Ovary (tissue), 9 donors: ENCODE data around the gene NPAS3. TPM values are rescaled to one million over a fixed set of nuclear protein-coding genes. Genes with fewer than 3 reads are reported as not detected.

Experiments used
- DNase-seq, 5 donors: peaks; one replicate each; pipeline ENCODE4 v3.0.0-alpha.2; 2019 to 2020
- H3K27ac ChIP-seq, 2 donors: fragments of 200-600 bp; one replicate each; pipeline versions ENCODE4 v1.5.1 to v1.8.0; 2019 to 2022
- H3K27me3 ChIP-seq: fragments of 200-600 bp; one replicate; pipeline ENCODE4 v1.8.0; 2022
- H3K36me3 ChIP-seq: fragments of 200-600 bp; sonication (generic); one replicate; pipeline ENCODE4 v1.5.1; 2019
- H3K4me1 ChIP-seq: one replicate; pipeline ENCODE4 v1.8.1; 2013; ENCODE audit warnings: mild to moderate bottlenecking, moderate library complexity; ENCODE audit not compliant: insufficient read depth
- H3K4me3 ChIP-seq: fragments of 200-600 bp; sonication (generic); one replicate; pipeline ENCODE4 v1.5.1; 2017
- H3K9me3 ChIP-seq, 2 donors: fragments of 200-600 bp in 1 of 2; sonication (generic) in 1 of 2; one replicate each; pipeline versions ENCODE4 v1.5.1 to v1.8.1; 2013 to 2019; ENCODE audit warnings: mild to moderate bottlenecking in 1 of 2, moderate library complexity in 1 of 2
- CTCF ChIP-seq, 3 donors: fragments of 450-650 bp in 2 of 3; fragments of 200-600 bp in 1 of 3; IDR thresholded peaks; one replicate each; pipeline versions ENCODE4 v1.5.1 to v1.8.0; 2016 to 2022; ENCODE audit warnings: antibody characterized with exemption in 3 of 3, mild to moderate bottlenecking in 1 of 3
- EP300 ChIP-seq: sonication (generic); formaldehyde crosslinking; IDR thresholded peaks from one replicate; pipeline ENCODE4 v1.6.1; 2017; ENCODE audit warnings: antibody characterized with exemption
- POLR2A ChIP-seq: fragments of 450-650 bp; IDR thresholded peaks from one replicate; pipeline ENCODE4 v1.6.1; 2017; ENCODE audit warnings: antibody characterized with exemption, mild to moderate bottlenecking, moderate library complexity
- WGBS, 3 donors: extraction: QIAGEN DNeasy Blood & Tissue Kit in 1 of 3; methylation state at CpG; one replicate each; pipeline versions ENCODE4 v1.1.5 to v1.1.7; 2013 to 2017; 5-methylcytosine and 5-hydroxymethylcytosine counted together
- intact Hi-C, 4 donors: fragments of 100-400 bp; cut with DNase I; formaldehyde crosslinking; loops; one replicate each; pipeline versions ENCODE4 v1.11.0 to v1.15.1; 2022 to 2023
- polyA plus RNA-seq, 2 donors: library from polyadenylated mRNA; stranded (reverse); fragments of 200-250 nt in 1 of 2; fragments of 350-450 nt in 1 of 2; fragmentation: Illumina TruSeq in 1 of 2; extraction: RNeasy Lipid Tissue Mini Kit (QIAGEN cat#74804) in 1 of 2; gene quantifications; one replicate each; pipeline ENCODE4 v1.2.3, GENCODE V29; 2013 to 2014
- total RNA-seq, 7 donors: library from RNA; depleted of rRNA in 2 of 7; stranded (reverse); fragments of >200 nt in 2 of 7; fragmentation: NEBNext Ultra II Directional in 3 of 7; extraction: Animal tissue kit (Norgen Biotek cat#: 25700) in 3 of 7; gene quantifications; one replicate each; pipeline versions ENCODE4 v1.1.0 to v1.2.4, GENCODE V29; 2016 to 2023
- donor health status: DM: no; HTN: no; CAD: no; lungs with moderate emphysema.
- donor health status: DM: no; HTN: no; CAD: no.
- donor health status: Bipolar disorder and iron deficiency.
- donor health status: DM: yes; HTN: yes; CAD: no.
- donor health status: DM: no; HTN: no; CAD: no.
- donor health status: DM: yes; HTN: yes; CAD: no.

Gene NPAS3
- total and polyA plus RNA-seq, 9 donors = 1.9 to 15.4 (median 11.4) TPM

DNA sequence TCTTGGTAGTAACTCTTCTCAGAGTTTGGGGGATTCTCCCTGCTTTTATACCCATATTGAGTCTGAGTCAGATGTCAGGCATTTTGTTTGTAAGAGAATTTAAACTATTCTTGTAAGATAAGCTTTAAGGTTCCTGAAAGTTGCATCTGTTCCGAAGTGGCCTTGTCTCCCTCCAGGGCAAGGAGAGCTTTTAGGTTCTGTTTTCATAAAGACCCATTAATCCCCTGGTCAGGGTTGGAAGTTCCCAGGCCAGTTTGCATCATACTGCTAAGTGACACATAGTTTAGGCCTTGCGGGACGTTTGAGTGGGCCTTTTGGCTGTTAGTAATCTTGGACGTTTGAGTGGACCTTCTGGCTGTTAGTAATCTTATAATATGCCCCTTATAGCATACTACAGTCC lies 396.7 kb downstream of the NPAS3 start:
- H3K36me3 ChIP-seq = no peaks in the 10 kb centered on the region
- WGBS, 3 donors = 49 to 56% (median 54%) methylated on average over 4 of the region's 4 CpGs
- intact Hi-C loops = no loop called here
- no peaks in the 10 kb centered on the region for H3K27me3 ChIP-seq
- H3K27ac ChIP-seq = no peak overlapping the region
- no peak for DNase-seq
- H3K9me3 ChIP-seq = no peaks in the 10 kb centered on the region
- no peaks in the 10 kb centered on the region for H3K4me1 ChIP-seq
- H3K4me3 ChIP-seq = no peak overlapping the region
- TF ChIP-seq CTCF (IDR thresholded peaks at IDR 0.05) (no peak), EP300 (no peak), POLR2A (no peak)

- no peaks in the 10 kb centered on the region for H3K27me3 ChIP-seq
- intact Hi-C loops = no loop called here
- no peak overlapping the region for H3K4me3 ChIP-seq
- no peak for TF ChIP-seq CTCF (IDR thresholded peaks at IDR 0.05)
- no peak for TF ChIP-seq POLR2A
- H3K4me1 ChIP-seq = no peaks in the 10 kb centered on the region
- WGBS, 3 donors = 69 to 77% (median 73%) methylated on average over 3 of the region's 3 CpGs
- no peaks in the 10 kb centered on the region for H3K9me3 ChIP-seq
- no peak overlapping the region for H3K27ac ChIP-seq
- no peaks in the 10 kb centered on the region for H3K36me3 ChIP-seq
- DNase-seq = no peak
Observed at GRCh38 chr14:33342299-33342974, 403.8 kb downstream of the NPAS3 start.

DNA sequence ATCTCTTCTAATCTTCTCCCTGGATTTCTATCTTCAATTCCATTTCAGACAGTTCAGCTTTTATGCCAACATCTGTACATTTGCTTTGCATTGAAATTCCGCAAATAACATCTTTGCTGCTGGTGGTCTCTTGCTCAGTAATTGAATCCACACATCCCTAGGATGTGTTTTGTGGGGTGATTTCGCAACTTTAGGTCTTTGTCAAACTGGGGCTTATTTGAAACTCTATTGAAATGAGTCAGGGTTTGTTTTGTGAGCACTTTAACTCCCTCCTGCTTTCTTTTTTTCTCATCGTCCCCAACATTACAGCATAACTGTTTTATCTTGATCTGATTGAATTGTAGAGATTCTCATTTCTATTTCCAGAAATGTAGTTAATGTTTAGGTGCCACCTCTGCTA lies 404.3 kb downstream of the NPAS3 start:
- intact Hi-C loops = no loop called here
- H3K4me3 ChIP-seq = no peak overlapping the region
- WGBS, 3 donors = 84 to 87% (median 87%) methylated on average over 3 of the region's 3 CpGs
- no peak overlapping the region for H3K27ac ChIP-seq
- no peaks in the 10 kb centered on the region for H3K36me3 ChIP-seq
- DNase-seq = no peak
- TF ChIP-seq EP300 (no peak), CTCF (IDR thresholded peaks at IDR 0.05) (no peak), POLR2A (no peak)
- no peaks in the 10 kb centered on the region for H3K4me1 ChIP-seq
- no peaks in the 10 kb centered on the region for H3K9me3 ChIP-seq
- H3K27me3 ChIP-seq = no peaks in the 10 kb centered on the region

DNA sequence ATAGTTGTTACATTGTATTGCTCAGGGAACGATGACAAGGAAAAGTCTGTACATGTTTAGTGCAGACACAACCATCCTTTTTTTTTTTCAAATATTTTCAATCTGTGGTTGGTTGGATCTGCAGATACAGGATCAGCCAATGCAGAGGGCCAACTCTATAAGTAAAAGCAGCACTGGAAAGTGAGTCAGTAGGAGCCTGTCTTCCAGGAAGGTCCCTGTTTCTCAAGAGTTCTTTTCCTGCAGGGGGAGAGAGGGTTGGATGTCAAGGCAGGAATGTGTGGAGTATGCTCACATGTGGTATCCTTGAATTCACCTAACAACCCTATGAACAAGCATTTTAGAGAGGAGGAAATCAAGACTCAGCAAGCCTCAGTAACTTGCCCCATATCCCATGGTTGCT lies 409.1 kb downstream of the NPAS3 start:
- H3K27ac ChIP-seq = no peak overlapping the region
- intact Hi-C loops = no loop called here
- no peak for TF ChIP-seq POLR2A
- TF ChIP-seq CTCF (IDR thresholded peaks at IDR 0.05) = no peak
- H3K9me3 ChIP-seq = no peaks in the 10 kb centered on the region
- H3K4me1 ChIP-seq = no peaks in the 10 kb centered on the region
- 88 to 92% (median 91%) methylated on average over 1 of the region's 1 CpG for WGBS, 3 donors
- no peak for DNase-seq
- no peaks in the 10 kb centered on the region for H3K27me3 ChIP-seq
- no peak overlapping the region for H3K4me3 ChIP-seq
- H3K36me3 ChIP-seq = no peaks in the 10 kb centered on the region
